GM12891 (cell line): Measurements from ENCODE around the gene TAF11L14.

Experiments used
- POLR2A ChIP-seq: IDR thresholded peaks from 2 replicates; pipeline ENCODE4 v1.6.1; 2011; ENCODE audit warnings: low read depth, low read length, control low read depth
- POLR2AphosphoS5 ChIP-seq: IDR thresholded peaks from 2 replicates; pipeline ENCODE4 v1.6.1; 2011; ENCODE audit warnings: low read depth, low read length, control low read depth

DNA sequence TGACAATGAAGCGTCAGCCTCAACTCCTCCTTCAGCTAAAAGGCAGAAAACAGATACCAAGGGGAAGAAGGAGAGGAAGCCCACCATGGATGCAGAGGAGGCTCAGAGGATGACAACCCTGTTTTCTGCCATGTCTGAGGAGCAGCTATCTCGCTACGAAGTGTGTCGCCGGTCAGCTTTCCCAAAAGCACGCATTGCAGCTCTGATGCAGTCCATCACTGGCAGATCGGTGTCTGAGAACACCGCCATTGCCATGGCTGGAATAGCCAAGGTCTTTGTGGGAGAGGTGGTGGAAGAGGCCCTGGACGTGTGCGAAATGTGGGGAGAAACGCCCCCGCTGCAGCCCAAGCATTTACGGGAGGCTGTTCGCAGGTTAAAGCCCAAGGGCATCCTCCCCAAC, 29.3 kb upstream of the TAF11L14 start:
- no peak for TF ChIP-seq POLR2A
- no peak for TF ChIP-seq POLR2AphosphoS5
